Measurements from ENCODE around the gene PGM5. TPM values are rescaled to one million over a fixed set of nuclear protein-coding genes. Genes with fewer than 3 reads are reported as not detected.

The PGM5 gene
- total and polyA plus RNA-seq, 2 experiments from 2014 or later = not detected

DNA sequence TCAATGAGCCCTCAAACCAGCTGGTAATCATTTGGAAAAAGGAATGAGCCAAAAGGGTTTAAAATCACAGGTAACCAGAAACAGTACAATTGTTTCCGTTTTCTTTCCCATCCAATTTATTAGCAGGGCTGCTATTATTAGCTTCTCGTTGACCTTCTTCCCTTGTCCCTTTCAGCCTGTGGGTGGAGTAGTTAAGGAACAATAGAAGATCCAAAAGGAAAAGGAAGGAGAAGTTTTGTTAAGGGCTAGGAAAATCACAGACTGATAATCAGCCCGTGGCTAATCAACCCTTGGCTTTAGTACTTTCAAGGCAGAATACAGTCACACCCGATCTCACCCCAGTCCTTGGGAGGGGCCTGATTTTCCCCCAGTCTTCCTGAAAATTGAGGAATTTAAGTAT, 145.9 kb downstream of the PGM5 start (continued):
- TF ChIP-seq EZH2 (IDR thresholded peaks at IDR 0.05; ENCODE audit: low read depth, unreplicated experiment) (no peak), ZNF114 (CRISPR knock-in tag; IDR thresholded peaks at IDR 0.05) (no peak), CTCF (conservative IDR thresholded peaks at IDR 0.05; ENCODE audit: low read depth in 2 of 2) (no peak), STAT1 (IDR thresholded peaks at IDR 0.05; ENCODE audit: unreplicated experiment) (no peak)

DNA sequence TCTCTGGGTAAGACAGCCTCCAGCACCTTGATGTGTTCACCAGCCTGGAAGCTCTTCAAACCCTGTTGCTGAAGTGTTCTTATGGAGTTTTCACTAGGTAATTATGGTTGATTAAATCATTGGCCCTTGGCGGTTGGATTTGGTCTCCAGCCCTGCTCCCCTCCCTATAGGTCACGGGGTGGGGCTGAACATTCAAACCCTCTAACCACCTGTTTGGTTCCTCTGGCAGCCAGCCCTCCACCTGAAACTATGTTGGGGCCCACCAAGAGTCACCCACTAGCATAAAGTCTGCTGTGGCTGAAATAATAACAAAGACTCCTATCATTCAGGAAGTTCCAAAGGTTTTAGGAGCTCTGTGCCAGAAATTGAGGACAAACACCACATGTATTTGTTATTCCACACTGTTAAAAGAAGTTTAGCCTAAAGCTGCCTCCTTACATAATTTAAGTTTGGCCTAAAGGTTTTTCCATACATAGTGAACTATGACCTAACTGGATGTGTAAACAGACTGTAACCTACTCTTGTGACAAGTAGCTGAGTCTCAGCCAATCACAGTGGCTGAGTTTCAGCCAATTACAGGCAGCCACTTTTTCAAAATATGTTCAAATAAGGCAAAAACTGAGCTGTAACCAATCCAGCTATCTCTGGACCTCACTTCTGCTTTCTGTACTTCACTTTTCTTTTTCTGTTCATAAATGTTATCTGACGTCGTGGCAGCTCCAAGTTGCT, 149.4 kb downstream of the PGM5 start:
- Histone ChIP-seq H3K27ac (ENCODE audit: low read depth) (no peak overlapping the region), H4K20me1 (replicated peaks; ENCODE audit: insufficient read depth) (peaks cover 11% of the 10 kb centered on the region), H3K4me3 (no peak overlapping the region), H3K4me1 (ENCODE audit: insufficient read depth) (no peaks in the 10 kb centered on the region; the same call in 1 of the 2 replicates), H2AFZ (no peak overlapping the region), H3K27me3 (ENCODE audit: insufficient read depth) (peaks cover 100% of the 10 kb centered on the region), H3K4me2 (no peak overlapping the region), H3K36me3 (ENCODE audit: insufficient read depth) (no peaks in the 10 kb centered on the region), H3F3A (replicated peaks; ENCODE audit: low read depth) (no peaks in the 10 kb centered on the region), H3K9me2 (ENCODE audit: insufficient read depth) (no peaks in the 10 kb centered on the region), H3K79me2 (replicated peaks; ENCODE audit: insufficient read depth) (no peaks in the 10 kb centered on the region)
- H3K9me3 Mint-ChIP-seq = no peaks in the 10 kb centered on the region
- H3K27ac Mint-ChIP-seq = no peak overlapping the region
- no peaks in the 10 kb centered on the region for H3K36me3 Mint-ChIP-seq (ENCODE audit: low read depth)
- TF ChIP-seq, protein P1, sequence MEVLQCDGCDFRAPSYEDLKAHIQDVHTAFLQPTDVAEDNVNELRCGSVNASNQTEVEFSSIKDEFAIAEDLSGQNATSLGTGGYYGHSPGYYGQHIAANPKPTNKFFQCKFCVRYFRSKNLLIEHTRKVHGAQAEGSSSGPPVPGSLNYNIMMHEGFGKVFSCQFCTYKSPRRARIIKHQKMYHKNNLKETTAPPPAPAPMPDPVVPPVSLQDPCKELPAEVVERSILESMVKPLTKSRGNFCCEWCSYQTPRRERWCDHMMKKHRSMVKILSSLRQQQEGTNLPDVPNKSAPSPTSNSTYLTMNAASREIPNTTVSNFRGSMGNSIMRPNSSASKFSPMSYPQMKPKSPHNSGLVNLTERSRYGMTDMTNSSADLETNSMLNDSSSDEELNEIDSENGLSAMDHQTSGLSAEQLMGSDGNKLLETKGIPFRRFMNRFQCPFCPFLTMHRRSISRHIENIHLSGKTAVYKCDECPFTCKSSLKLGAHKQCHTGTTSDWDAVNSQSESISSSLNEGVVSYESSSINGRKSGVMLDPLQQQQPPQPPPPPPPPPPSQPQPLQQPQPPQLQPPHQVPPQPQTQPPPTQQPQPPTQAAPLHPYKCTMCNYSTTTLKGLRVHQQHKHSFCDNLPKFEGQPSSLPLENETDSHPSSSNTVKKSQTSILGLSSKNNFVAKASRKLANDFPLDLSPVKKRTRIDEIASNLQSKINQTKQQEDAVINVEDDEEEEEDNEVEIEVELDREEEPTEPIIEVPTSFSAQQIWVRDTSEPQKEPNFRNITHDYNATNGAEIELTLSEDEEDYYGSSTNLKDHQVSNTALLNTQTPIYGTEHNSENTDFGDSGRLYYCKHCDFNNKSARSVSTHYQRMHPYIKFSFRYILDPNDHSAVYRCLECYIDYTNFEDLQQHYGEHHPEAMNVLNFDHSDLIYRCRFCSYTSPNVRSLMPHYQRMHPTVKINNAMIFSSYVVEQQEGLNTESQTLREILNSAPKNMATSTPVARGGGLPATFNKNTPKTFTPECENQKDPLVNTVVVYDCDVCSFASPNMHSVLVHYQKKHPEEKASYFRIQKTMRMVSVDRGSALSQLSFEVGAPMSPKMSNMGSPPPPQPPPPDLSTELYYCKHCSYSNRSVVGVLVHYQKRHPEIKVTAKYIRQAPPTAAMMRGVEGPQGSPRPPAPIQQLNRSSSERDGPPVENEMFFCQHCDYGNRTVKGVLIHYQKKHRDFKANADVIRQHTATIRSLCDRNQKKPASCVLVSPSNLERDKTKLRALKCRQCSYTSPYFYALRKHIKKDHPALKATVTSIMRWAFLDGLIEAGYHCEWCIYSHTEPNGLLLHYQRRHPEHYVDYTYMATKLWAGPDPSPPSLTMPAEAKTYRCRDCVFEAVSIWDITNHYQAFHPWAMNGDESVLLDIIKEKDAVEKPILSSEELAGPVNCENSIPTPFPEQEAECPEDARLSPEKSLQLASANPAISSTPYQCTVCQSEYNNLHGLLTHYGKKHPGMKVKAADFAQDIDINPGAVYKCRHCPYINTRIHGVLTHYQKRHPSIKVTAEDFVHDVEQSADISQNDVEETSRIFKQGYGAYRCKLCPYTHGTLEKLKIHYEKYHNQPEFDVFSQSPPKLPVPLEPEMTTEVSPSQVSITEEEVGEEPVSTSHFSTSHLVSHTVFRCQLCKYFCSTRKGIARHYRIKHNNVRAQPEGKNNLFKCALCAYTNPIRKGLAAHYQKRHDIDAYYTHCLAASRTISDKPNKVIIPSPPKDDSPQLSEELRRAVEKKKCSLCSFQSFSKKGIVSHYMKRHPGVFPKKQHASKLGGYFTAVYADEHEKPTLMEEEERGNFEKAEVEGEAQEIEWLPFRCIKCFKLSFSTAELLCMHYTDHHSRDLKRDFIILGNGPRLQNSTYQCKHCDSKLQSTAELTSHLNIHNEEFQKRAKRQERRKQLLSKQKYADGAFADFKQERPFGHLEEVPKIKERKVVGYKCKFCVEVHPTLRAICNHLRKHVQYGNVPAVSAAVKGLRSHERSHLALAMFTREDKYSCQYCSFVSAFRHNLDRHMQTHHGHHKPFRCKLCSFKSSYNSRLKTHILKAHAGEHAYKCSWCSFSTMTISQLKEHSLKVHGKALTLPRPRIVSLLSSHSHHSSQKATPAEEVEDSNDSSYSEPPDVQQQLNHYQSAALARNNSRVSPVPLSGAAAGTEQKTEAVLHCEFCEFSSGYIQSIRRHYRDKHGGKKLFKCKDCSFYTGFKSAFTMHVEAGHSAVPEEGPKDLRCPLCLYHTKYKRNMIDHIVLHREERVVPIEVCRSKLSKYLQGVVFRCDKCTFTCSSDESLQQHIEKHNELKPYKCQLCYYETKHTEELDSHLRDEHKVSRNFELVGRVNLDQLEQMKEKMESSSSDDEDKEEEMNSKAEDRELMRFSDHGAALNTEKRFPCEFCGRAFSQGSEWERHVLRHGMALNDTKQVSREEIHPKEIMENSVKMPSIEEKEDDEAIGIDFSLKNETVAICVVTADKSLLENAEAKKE (CRISPR knock-in tag; IDR thresholded peaks at IDR 0.05) = no peak
- TF ChIP-seq ZNF114 (CRISPR knock-in tag; IDR thresholded peaks at IDR 0.05) (no peak), POLR2AphosphoS5 (IDR thresholded peaks at IDR 0.05; ENCODE audit: low read depth) (no peak), EZH2phosphoT487 (IDR thresholded peaks at IDR 0.05; ENCODE audit: unreplicated experiment) (no peak), STAT1 (IDR thresholded peaks at IDR 0.05; ENCODE audit: unreplicated experiment) (no peak), EZH2 (IDR thresholded peaks at IDR 0.05; ENCODE audit: low read depth, unreplicated experiment) (no peak), CREB1 (CRISPR knock-in tag; IDR thresholded peaks at IDR 0.05; ENCODE audit: low read depth) (no peak)
- TF ChIP-seq, protein P2, sequence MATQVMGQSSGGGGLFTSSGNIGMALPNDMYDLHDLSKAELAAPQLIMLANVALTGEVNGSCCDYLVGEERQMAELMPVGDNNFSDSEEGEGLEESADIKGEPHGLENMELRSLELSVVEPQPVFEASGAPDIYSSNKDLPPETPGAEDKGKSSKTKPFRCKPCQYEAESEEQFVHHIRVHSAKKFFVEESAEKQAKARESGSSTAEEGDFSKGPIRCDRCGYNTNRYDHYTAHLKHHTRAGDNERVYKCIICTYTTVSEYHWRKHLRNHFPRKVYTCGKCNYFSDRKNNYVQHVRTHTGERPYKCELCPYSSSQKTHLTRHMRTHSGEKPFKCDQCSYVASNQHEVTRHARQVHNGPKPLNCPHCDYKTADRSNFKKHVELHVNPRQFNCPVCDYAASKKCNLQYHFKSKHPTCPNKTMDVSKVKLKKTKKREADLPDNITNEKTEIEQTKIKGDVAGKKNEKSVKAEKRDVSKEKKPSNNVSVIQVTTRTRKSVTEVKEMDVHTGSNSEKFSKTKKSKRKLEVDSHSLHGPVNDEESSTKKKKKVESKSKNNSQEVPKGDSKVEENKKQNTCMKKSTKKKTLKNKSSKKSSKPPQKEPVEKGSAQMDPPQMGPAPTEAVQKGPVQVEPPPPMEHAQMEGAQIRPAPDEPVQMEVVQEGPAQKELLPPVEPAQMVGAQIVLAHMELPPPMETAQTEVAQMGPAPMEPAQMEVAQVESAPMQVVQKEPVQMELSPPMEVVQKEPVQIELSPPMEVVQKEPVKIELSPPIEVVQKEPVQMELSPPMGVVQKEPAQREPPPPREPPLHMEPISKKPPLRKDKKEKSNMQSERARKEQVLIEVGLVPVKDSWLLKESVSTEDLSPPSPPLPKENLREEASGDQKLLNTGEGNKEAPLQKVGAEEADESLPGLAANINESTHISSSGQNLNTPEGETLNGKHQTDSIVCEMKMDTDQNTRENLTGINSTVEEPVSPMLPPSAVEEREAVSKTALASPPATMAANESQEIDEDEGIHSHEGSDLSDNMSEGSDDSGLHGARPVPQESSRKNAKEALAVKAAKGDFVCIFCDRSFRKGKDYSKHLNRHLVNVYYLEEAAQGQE (IDR thresholded peaks at IDR 0.05; ENCODE audit: unreplicated experiment) = no peak
- H3K27me3 Mint-ChIP-seq (ENCODE audit: insufficient read depth, low read depth, poor library complexity) = peaks cover 66% of the 10 kb centered on the region
- H3K4me1 Mint-ChIP-seq = peaks cover 10% of the 10 kb centered on the region
- ATAC-seq (no peak), DNase-seq (ENCODE audit: low spot score) (no peak)
- H3K4me3 Mint-ChIP-seq = no peak overlapping the region

All from GM23338 (cell line).